ENCODE data around the gene LFNG. TPM values are rescaled to one million over a fixed set of nuclear protein-coding genes. Genes with fewer than 3 reads are reported as not detected.

LFNG gene
- total RNA-seq, 1 experiment from 2014 or later = 16.7 TPM

- in situ Hi-C loops (cut with HindIII; ENCODE audit: low pct_unique_long_range_greater_than_20kb, low sequenced_read_pairs) = no loop called here
- no peak for DNase-seq (ENCODE audit: low read depth)
Observed at GRCh38 chr7:2510909-2511768, 8.4 kb upstream of the LFNG start.

- in situ Hi-C loops (cut with HindIII; ENCODE audit: low pct_unique_long_range_greater_than_20kb, low sequenced_read_pairs) = no loop called here
- no peak for DNase-seq (ENCODE audit: low read depth)
Observed at GRCh38 chr7:2511769-2512168, 7.8 kb upstream of the LFNG start.

GRCh38 chr7:2512179-2512661 lies 7.4 kb upstream of the LFNG start:
- DNase-seq (ENCODE audit: low read depth) = no peak
- in situ Hi-C loops (cut with HindIII; ENCODE audit: low pct_unique_long_range_greater_than_20kb, low sequenced_read_pairs) = no loop called here

- in situ Hi-C loops (cut with HindIII; ENCODE audit: low pct_unique_long_range_greater_than_20kb, low sequenced_read_pairs) = no loop called here
- no peak for DNase-seq (ENCODE audit: low read depth)
Observed at GRCh38 chr7:2512713-2513112, 6.9 kb upstream of the LFNG start.

- in situ Hi-C loops (cut with HindIII; ENCODE audit: low pct_unique_long_range_greater_than_20kb, low sequenced_read_pairs) = no loop called here
- DNase-seq (ENCODE audit: low read depth) = no peak
Observed at GRCh38 chr7:2513702-2514101, 5.9 kb upstream of the LFNG start.

- DNase-seq (ENCODE audit: low read depth) = no peak
- in situ Hi-C loops (cut with HindIII; ENCODE audit: low pct_unique_long_range_greater_than_20kb, low sequenced_read_pairs) = no loop called here
Observed at GRCh38 chr7:2514473-2515423, 4.8 kb upstream of the LFNG start.

GRCh38 chr7:2515424-2516193 lies 4.0 kb upstream of the LFNG start:
- in situ Hi-C loops (cut with HindIII; ENCODE audit: low pct_unique_long_range_greater_than_20kb, low sequenced_read_pairs) = no loop called here

GRCh38 chr7:2516194-2516555 lies 3.4 kb upstream of the LFNG start:
- DNase-seq (ENCODE audit: low read depth) = peak; percentile 86
- in situ Hi-C loops (cut with HindIII; ENCODE audit: low pct_unique_long_range_greater_than_20kb, low sequenced_read_pairs) = no loop called here

More at GRCh38 chr7:2515424-2516193, 4.0 kb upstream of the LFNG start:
- no peak for DNase-seq (ENCODE audit: low read depth)

GRCh38 chr7:2517026-2517425 lies 2.5 kb upstream of the LFNG start:
- peak; percentile 61 for DNase-seq (ENCODE audit: low read depth)
- in situ Hi-C loops (cut with HindIII; ENCODE audit: low pct_unique_long_range_greater_than_20kb, low sequenced_read_pairs) = no loop called here

- DNase-seq (ENCODE audit: low read depth) = no peak
- in situ Hi-C loops (cut with HindIII; ENCODE audit: low pct_unique_long_range_greater_than_20kb, low sequenced_read_pairs) = no loop called here
Observed at GRCh38 chr7:2517678-2518507, 1.7 kb upstream of the LFNG start.

GRCh38 chr7:2518737-2519118 lies 846 bp upstream of the LFNG start:
- DNase-seq (ENCODE audit: low read depth) = no peak
- in situ Hi-C loops (cut with HindIII; ENCODE audit: low pct_unique_long_range_greater_than_20kb, low sequenced_read_pairs) = no loop called here

- in situ Hi-C loops (cut with HindIII; ENCODE audit: low pct_unique_long_range_greater_than_20kb, low sequenced_read_pairs) = no loop called here
- peak; percentile 42 for DNase-seq (ENCODE audit: low read depth)
Observed at GRCh38 chr7:2520131-2520760, 672 bp downstream of the LFNG start.

- in situ Hi-C loops (cut with HindIII; ENCODE audit: low pct_unique_long_range_greater_than_20kb, low sequenced_read_pairs) = no loop called here
- DNase-seq (ENCODE audit: low read depth) = no peak
Observed at GRCh38 chr7:2520761-2521290, 1.3 kb downstream of the LFNG start.

GRCh38 chr7:2521341-2521745 lies 1.8 kb downstream of the LFNG start:
- in situ Hi-C loops (cut with HindIII; ENCODE audit: low pct_unique_long_range_greater_than_20kb, low sequenced_read_pairs) = no loop called here
- no peak for DNase-seq (ENCODE audit: low read depth)

GRCh38 chr7:2521952-2522591 lies 2.5 kb downstream of the LFNG start:
- in situ Hi-C loops (cut with HindIII; ENCODE audit: low pct_unique_long_range_greater_than_20kb, low sequenced_read_pairs) = no loop called here
- peak; percentile 39 for DNase-seq (ENCODE audit: low read depth)

GRCh38 chr7:2522780-2523433 lies 3.3 kb downstream of the LFNG start:
- peak; percentile 54 for DNase-seq (ENCODE audit: low read depth)
- in situ Hi-C loops (cut with HindIII; ENCODE audit: low pct_unique_long_range_greater_than_20kb, low sequenced_read_pairs) = no loop called here
